ENCODE measurements around the gene FLAD1.

Gene FLAD1

DNA sequence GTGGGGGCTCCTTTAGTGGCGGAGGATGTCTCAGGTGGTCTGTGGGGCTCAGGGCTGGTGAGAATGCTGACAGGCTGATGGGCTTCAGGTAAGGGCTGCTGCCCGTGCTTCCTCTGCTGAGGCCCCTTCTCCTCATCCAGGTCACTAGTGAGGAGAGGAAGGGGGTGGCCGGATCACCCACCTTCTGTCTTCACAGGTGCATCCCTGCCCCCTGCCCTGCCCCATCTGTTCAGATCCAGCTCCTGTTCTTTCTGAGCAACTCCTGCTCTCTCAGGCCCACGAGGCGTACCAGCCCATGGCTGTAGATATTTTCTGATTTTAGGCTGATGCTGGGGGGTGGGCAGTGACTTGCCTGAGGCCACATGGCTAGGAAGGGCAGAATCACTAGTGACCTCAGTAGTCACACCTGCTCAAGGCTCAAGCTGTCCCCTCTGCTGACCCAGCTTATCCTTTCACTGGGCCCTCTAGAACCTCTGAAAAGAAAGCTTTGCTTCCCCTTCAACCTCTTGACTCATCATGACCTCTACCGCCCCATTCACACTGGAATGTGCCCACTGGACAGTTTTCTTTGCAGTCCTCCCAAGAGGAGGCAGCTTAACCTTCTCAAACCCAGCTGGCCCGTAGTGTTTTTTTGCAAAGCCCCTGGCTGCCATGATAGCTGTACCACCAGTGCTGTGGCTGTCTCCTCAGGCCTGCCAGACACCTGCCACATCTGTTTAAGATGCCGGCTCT, 35.6 kb downstream of the FLAD1 start:
- H3K4me2 ChIP-seq (ENCODE audit: low read length) = peak overlapping the region; percentile 79; the same call in 1 of the 2 replicates
- no peaks in the 10 kb centered on the region for H3K79me2 ChIP-seq (ENCODE audit: low read length)
- no peaks in the 10 kb centered on the region for H3K9me3 ChIP-seq (ENCODE audit: insufficient read depth, low read length)
- TF ChIP-seq, protein P1, sequence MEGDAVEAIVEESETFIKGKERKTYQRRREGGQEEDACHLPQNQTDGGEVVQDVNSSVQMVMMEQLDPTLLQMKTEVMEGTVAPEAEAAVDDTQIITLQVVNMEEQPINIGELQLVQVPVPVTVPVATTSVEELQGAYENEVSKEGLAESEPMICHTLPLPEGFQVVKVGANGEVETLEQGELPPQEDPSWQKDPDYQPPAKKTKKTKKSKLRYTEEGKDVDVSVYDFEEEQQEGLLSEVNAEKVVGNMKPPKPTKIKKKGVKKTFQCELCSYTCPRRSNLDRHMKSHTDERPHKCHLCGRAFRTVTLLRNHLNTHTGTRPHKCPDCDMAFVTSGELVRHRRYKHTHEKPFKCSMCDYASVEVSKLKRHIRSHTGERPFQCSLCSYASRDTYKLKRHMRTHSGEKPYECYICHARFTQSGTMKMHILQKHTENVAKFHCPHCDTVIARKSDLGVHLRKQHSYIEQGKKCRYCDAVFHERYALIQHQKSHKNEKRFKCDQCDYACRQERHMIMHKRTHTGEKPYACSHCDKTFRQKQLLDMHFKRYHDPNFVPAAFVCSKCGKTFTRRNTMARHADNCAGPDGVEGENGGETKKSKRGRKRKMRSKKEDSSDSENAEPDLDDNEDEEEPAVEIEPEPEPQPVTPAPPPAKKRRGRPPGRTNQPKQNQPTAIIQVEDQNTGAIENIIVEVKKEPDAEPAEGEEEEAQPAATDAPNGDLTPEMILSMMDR (IDR thresholded peaks at IDR 0.05; ENCODE audit: low read depth, low read length) = no peak
- TF ChIP-seq EZH2phosphoT487 (IDR thresholded peaks at IDR 0.05; ENCODE audit: low read depth) = no peak
- H4K20me1 ChIP-seq (ENCODE audit: insufficient read depth, low read length) = peaks cover 10% of the 10 kb centered on the region
- peaks cover 5% of the 10 kb centered on the region; the same call in 1 of the 2 replicates for H3K27me3 ChIP-seq (ENCODE audit: low read depth, low read length)
- H3K4me3 ChIP-seq (ENCODE audit: low read length) = peak overlapping the region; percentile 74; the same call in 1 of the 2 replicates
- H3K36me3 ChIP-seq (replicated peaks; ENCODE audit: low read depth, low read length) = peaks cover 26% of the 10 kb centered on the region
- no peak overlapping the region for H2AFZ ChIP-seq (ENCODE audit: low read depth, low read length)
- H3K27ac ChIP-seq (ENCODE audit: low read length) = no peak overlapping the region
- no peak overlapping the region for H3K9ac ChIP-seq (ENCODE audit: low read length)
- peaks cover 30% of the 10 kb centered on the region for H3K4me1 ChIP-seq (ENCODE audit: low read length)

DNA sequence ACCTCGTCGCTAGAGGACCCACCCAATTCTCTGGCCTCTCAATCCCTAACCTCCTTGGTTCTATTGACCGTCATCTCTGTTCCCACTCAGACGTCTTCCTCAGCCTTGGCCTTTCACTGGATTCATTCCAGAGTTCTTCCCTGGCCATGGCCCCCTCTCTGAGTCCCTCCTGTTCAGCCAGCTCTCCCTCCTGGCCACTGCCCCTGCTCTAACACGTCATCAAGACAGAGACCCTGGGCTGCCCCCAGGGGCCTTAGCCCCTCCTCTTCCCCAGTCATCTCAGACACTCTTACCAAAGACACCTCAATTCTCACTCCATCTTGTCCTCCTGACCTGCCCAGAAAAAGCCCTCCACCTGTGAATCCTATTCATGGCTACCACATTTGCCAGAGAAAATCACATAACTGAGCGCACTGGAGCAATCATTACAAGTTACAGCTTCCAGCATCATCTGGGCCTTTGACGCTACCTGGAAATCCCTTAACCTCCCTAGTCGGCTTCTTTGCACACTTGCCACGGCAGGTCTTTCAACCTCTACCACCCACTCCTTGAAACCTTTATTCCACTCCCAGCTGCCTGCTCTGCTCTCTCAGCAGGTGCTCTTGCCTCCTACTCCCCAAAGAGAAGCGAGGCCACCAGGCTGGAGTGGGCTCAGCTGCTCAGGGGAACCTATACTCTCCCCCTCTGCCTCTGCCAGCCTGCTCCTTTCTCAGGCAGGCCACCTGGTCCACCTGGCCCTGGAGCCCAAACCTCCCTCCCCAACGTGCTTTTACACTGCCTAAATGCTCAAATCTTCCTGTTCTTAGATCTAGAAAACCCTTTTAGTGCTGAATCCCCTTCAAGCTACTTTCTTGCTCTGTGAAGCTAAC, 36.5 kb downstream of the FLAD1 start:
- H4K20me1 ChIP-seq (ENCODE audit: insufficient read depth, low read length) = 0 out of 2 replicates have a peak, but pooled peaks cover 2% of the 10 kb centered on the region
- H3K27ac ChIP-seq (ENCODE audit: low read length) = no peak overlapping the region
- H3K36me3 ChIP-seq (replicated peaks; ENCODE audit: low read depth, low read length) = peaks cover 25% of the 10 kb centered on the region
- no peak overlapping the region for H3K4me3 ChIP-seq (ENCODE audit: low read length)
- no peak overlapping the region for H3K4me2 ChIP-seq (ENCODE audit: low read length)
- no peak overlapping the region for H3K9ac ChIP-seq (ENCODE audit: low read length)
- TF ChIP-seq, protein P1 (IDR thresholded peaks at IDR 0.05; ENCODE audit: low read depth, low read length) = no peak
- no peak for TF ChIP-seq EZH2phosphoT487 (IDR thresholded peaks at IDR 0.05; ENCODE audit: low read depth)
- H2AFZ ChIP-seq (ENCODE audit: low read depth, low read length) = no peak overlapping the region
- no peaks in the 10 kb centered on the region for H3K9me3 ChIP-seq (ENCODE audit: insufficient read depth, low read length)
- peaks cover 30% of the 10 kb centered on the region for H3K4me1 ChIP-seq (ENCODE audit: low read length)
- peaks cover 5% of the 10 kb centered on the region; the same call in 1 of the 2 replicates for H3K27me3 ChIP-seq (ENCODE audit: low read depth, low read length)
- no peaks in the 10 kb centered on the region for H3K79me2 ChIP-seq (ENCODE audit: low read length)

DNA sequence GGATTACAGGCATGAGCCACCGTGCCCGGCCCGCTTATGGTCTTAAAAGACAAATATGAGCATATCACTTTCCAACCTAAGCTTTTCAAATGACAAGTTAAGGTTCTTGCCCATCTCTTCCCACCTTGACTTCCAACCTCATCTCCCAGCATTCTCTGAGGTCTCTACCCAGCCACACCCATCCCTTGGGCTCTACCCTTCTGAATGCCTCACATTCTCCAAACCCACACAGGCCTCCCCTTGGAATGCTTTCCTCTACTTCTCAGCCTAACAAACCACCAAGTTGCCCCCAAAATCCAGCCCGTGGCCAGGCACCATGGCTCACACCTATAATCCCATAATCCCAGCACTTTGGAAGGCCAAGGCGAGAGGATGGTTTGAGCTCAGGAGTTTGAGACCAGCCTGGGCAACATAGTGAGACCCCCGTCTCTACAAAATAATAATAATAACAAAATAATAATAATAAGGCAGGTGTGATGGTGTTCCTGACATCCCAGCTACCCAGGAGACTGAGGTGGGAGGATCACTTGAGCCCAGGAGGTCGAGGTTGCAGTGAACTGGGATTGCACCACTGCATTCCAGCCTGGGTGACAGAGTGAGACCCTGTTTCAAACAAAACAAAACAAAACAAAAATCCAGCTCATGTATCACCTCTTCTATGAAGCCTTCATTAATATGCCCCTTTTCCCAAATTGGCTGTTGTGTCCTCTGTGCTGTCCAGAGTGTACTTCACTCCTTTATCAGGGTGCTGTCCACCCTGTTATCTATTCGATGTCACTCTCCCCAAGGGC, 39.2 kb downstream of the FLAD1 start:
- no peak overlapping the region for H3K27ac ChIP-seq (ENCODE audit: low read length)
- no peak overlapping the region for H2AFZ ChIP-seq (ENCODE audit: low read depth, low read length)
- H3K4me2 ChIP-seq (ENCODE audit: low read length) = no peak overlapping the region
- no peak overlapping the region for H3K9ac ChIP-seq (ENCODE audit: low read length)
- no peaks in the 10 kb centered on the region for H4K20me1 ChIP-seq (ENCODE audit: insufficient read depth, low read length)
- H3K4me3 ChIP-seq (ENCODE audit: low read length) = no peak overlapping the region
- H3K9me3 ChIP-seq (ENCODE audit: insufficient read depth, low read length) = no peaks in the 10 kb centered on the region
- TF ChIP-seq, protein P1 (IDR thresholded peaks at IDR 0.05; ENCODE audit: low read depth, low read length) = no peak
- TF ChIP-seq EZH2phosphoT487 (IDR thresholded peaks at IDR 0.05; ENCODE audit: low read depth) = no peak
- peaks cover 8% of the 10 kb centered on the region; the same call in 1 of the 2 replicates for H3K27me3 ChIP-seq (ENCODE audit: low read depth, low read length)
- no peaks in the 10 kb centered on the region for H3K79me2 ChIP-seq (ENCODE audit: low read length)
- peaks cover 12% of the 10 kb centered on the region for H3K4me1 ChIP-seq (ENCODE audit: low read length)
- H3K36me3 ChIP-seq (replicated peaks; ENCODE audit: low read depth, low read length) = peaks cover 5% of the 10 kb centered on the region
